ENCODE measurements around the gene VPS52.
"Not testable (repeated sequence)": the region's sequence is repeated elsewhere in the genome, so short reads cannot be mapped to it uniquely, and the experiment has no call there.

The VPS52 gene

GRCh38 chr6:33279971-33280511, 8.4 kb upstream of the VPS52 start:
- DNase-seq = no peak

GRCh38 chr6:33279257-33279695, 7.6 kb upstream of the VPS52 start:
- no peak for DNase-seq

- no peak for DNase-seq
Measured at GRCh38 chr6:33278810-33279209, 7.1 kb upstream of the VPS52 start.

- no peak for DNase-seq
Measured at GRCh38 chr6:33278392-33278741, 6.7 kb upstream of the VPS52 start.

- DNase-seq = peak; percentile 18
Measured at GRCh38 chr6:33277663-33278391, 6.2 kb upstream of the VPS52 start.

GRCh38 chr6:33276864-33277662, 5.4 kb upstream of the VPS52 start, which contains the start of gene B3GALT4:
Gene B3GALT4 (plus strand): TSS chr6:33277123. CDS start chr6:33277420, 297 bp downstream.
- DNase-seq = peak; percentile 69

- no peak for DNase-seq
Measured at GRCh38 chr6:33276581-33276863, 4.8 kb upstream of the VPS52 start.

- not testable (repeated sequence) for DNase-seq
Measured at GRCh38 chr6:33275795-33276580, 4.3 kb upstream of the VPS52 start.

- no peak for DNase-seq
Measured at GRCh38 chr6:33273924-33274902, 2.5 kb upstream of the VPS52 start.

GRCh38 chr6:33273129-33273923, 1.6 kb upstream of the VPS52 start:
- DNase-seq = no peak

GRCh38 chr6:33272275-33273128, 826 bp upstream of the VPS52 start:
- DNase-seq = no peak

GRCh38 chr6:33271117-33271467, 584 bp downstream of the VPS52 start:
- no peak for DNase-seq

- DNase-seq = no peak
Measured at GRCh38 chr6:33264015-33264414, 7.7 kb downstream of the VPS52 start.

GRCh38 chr6:33262490-33262889, 9.2 kb downstream of the VPS52 start:
- not testable (repeated sequence) for DNase-seq

- no peak for DNase-seq
Measured at GRCh38 chr6:33259032-33259431, 12.6 kb downstream of the VPS52 start.

GRCh38 chr6:33254591-33254990, 17.1 kb downstream of the VPS52 start:
- DNase-seq = no peak

- no peak for DNase-seq
Measured at GRCh38 chr6:33252759-33253158, 18.9 kb downstream of the VPS52 start.

GRCh38 chr6:33251395-33252012, 20.2 kb downstream of the VPS52 start:
- DNase-seq = no peak

GRCh38 chr6:33250731-33251130, 20.9 kb downstream of the VPS52 start:
- DNase-seq = no peak
